Measurements from ENCODE around the gene SNTB2. TPM values are rescaled to one million over a fixed set of nuclear protein-coding genes. Genes with fewer than 3 reads are reported as not detected.

Gene SNTB2
- polyA plus RNA-seq, 1 of the 3 experiments (the other 2 are of a cell fraction): 13.0 TPM

- TF ChIP-seq RAD21 (IDR thresholded peaks at IDR 0.05; ENCODE audit: low read length) (no peak), FOSL2 (IDR thresholded peaks at IDR 0.05; ENCODE audit: borderline replicate concordance, low read depth) (no peak), SIN3A (IDR thresholded peaks at IDR 0.05; ENCODE audit: borderline replicate concordance, low read depth, low read length) (no peak), ZBTB33 (IDR thresholded peaks at IDR 0.05; ENCODE audit: borderline replicate concordance, low read depth) (no peak), EZH2phosphoT487 (IDR thresholded peaks at IDR 0.05; ENCODE audit: borderline replicate concordance, low read depth) (no peak), GABPA (IDR thresholded peaks at IDR 0.05; ENCODE audit: low read depth) (no peak), NRF1 (IDR thresholded peaks at IDR 0.05; ENCODE audit: low read depth, low read length) (no peak)
Observed at GRCh38 chr16:69313469-69313868, 126.5 kb downstream of the SNTB2 start (continued).

- Histone ChIP-seq H3K9ac (no peak overlapping the region), H4K20me1 (ENCODE audit: insufficient read depth) (peaks cover 10% of the 10 kb centered on the region; the same call in 1 of the 2 replicates), H3K4me1 (ENCODE audit: control insufficient read depth in 1 of 2, insufficient read depth in 2 of 2, low read depth in 1 of 2, low read length in 1 of 2) (peaks cover 0 to 5% of the 10 kb centered on the region in 2 experiments; a peak in 1 of 4 replicates), H3K9me3 (no peaks in the 10 kb centered on the region), H3K79me2 (ENCODE audit: insufficient read depth) (peaks cover 51% of the 10 kb centered on the region), H2AFZ (ENCODE audit: low read depth) (no peak overlapping the region), H3K27me3 (ENCODE audit: insufficient read depth) (no peaks in the 10 kb centered on the region), H3K4me3 (ENCODE audit: low read depth in 2 of 2, low read length in 1 of 2) (no peak overlapping the region), H3K4me2 (no peak overlapping the region), H3K9me2 (no peaks in the 10 kb centered on the region), H3K27ac (ENCODE audit: low read depth in 2 of 2, low read length in 1 of 2) (no peak overlapping the region), H3F3A (replicated peaks; ENCODE audit: insufficient read depth) (peaks cover 4% of the 10 kb centered on the region), H3K36me3 (replicated peaks in 1 of 2; ENCODE audit: control insufficient read depth in 1 of 2, insufficient read depth in 2 of 2, low read length in 1 of 2) (peaks cover 20 to 46% of the 10 kb centered on the region in 2 experiments)
- WGBS (ENCODE audit: low lambda C conversion rate): 96% methylated on average over 11 of the region's 11 CpGs
- no peak for DNase-seq
- POLR2A ChIA-PET: interaction anchor here (1.5 kb wide), 1 partner anchor 14 kb away, joined by 5 read pairs; no protein-coding TSS in a partner anchor
- TF ChIP-seq SIN3A (IDR thresholded peaks at IDR 0.05; ENCODE audit: borderline replicate concordance, low read depth, low read length) (no peak), TAF1 (IDR thresholded peaks at IDR 0.05; ENCODE audit: borderline replicate concordance, low read depth, low read length) (no peak), IRF3 (IDR thresholded peaks at IDR 0.05; ENCODE audit: low read depth, low read length) (no peak), FOXJ3 (CRISPR knock-in tag; IDR thresholded peaks at IDR 0.05) (no peak), CTCF (IDR thresholded peaks at IDR 0.05) (no peak), SMC3 (IDR thresholded peaks at IDR 0.05; ENCODE audit: low read depth, low read length) (no peak), EZH2phosphoT487 (IDR thresholded peaks at IDR 0.05; ENCODE audit: borderline replicate concordance, low read depth) (no peak)
- CTCF ChIA-PET: no interaction called here
Observed at GRCh38 chr16:69314534-69314933, 127.6 kb downstream of the SNTB2 start.

All from SK-N-SH (cell line).